K562 (cell line): ENCODE data around the gene PIP5KL1. TPM values are rescaled to one million over a fixed set of nuclear protein-coding genes. Genes with fewer than 3 reads are reported as not detected.

ENCODE experiments used
- ATAC-seq: fragments of 200-7000 bp; cut with Tn5 transposase; 3 replicates; pipeline ENCODE4 v1.9.1; 2020; ENCODE audit warnings: moderate library complexity
- BruUV-seq: library from RNA; stranded (reverse); fragments of 400-500 nt; replicated peaks from 2 replicates; lab custom pipeline; 2021; lab: Mats Ljungman, UMichigan
- CTCF ChIA-PET: fragments of 300-600 bp; formaldehyde crosslinking; extraction: SDS; loops from one replicate; lab custom pipeline; 2021; ENCODE audit warnings: low intra/inter-chr PET ratio; lab: Yijun Ruan, JAX
- POLR2A ChIA-PET: fragments of 300-600, 350-650 bp; sonication (Branson Sonifier 250); formaldehyde crosslinking; extraction: SDS; loops from one replicate; lab custom pipeline; 2021; ENCODE audit warnings: antibody characterized with exemption, inconsistent platforms; lab: Yijun Ruan, JAX
- DNase-seq, 4 experiments: peaks; one replicate each; pipeline versions ENCODE4 v3.0.0 to v3.0.0-alpha.2; 2011 to 2018; ENCODE audit warnings: low spot score in 3 of 4, mixed read lengths in 3 of 4; ENCODE audit errors: extremely low read depth in 1 of 4
- FAIRE-seq: peaks from 2 replicates; lab custom pipeline; 2011; peaks lifted over from hg19 to GRCh38; lab: Jason Lieb, UNC
- H2AFZ ChIP-seq: 2 replicates; pipeline ENCODE4 v1.6.0; 2011; ENCODE audit warnings: low read depth, low read length, control low read depth, inconsistent platforms
- H3K27ac ChIP-seq: fragments of 200-600 bp; 3 replicates; pipeline ENCODE4 v1.8.0; 2011; ENCODE audit warnings: low read depth, mild to moderate bottlenecking, control low read depth, inconsistent platforms, low read length, moderate library complexity, mixed read lengths; ENCODE audit errors: extremely low read depth
- H3K27me3 ChIP-seq, 2 experiments: fragments of 300-600 bp in 1 of 2; 2 replicates in 1 of 2; 3 replicates in 1 of 2; pipeline versions ENCODE4 v1.6.0 to v1.8.0; 2011; ENCODE audit warnings: inconsistent platforms in 2 of 2, low read length in 2 of 2, mild to moderate bottlenecking in 1 of 2, mixed read lengths in 1 of 2, moderate library complexity in 1 of 2; ENCODE audit not compliant: control insufficient read depth in 2 of 2, insufficient read depth in 2 of 2
- H3K36me3 ChIP-seq: fragments of 300-600 bp; 3 replicates; pipeline ENCODE4 v1.8.0; 2011; ENCODE audit warnings: mild to moderate bottlenecking, low read length, inconsistent platforms; ENCODE audit not compliant: control insufficient read depth, insufficient read depth
- H3K4me1 ChIP-seq, 2 experiments: fragments of 200-600 bp in 1 of 2; replicated peaks in 1 of 2; 2 replicates in 1 of 2; 3 replicates in 1 of 2; pipeline versions ENCODE4 v1.5.1 to v1.8.0; 2011; ENCODE audit warnings: inconsistent platforms in 2 of 2, low read length in 2 of 2, mild to moderate bottlenecking in 1 of 2, mixed read lengths in 1 of 2, moderate library complexity in 1 of 2; ENCODE audit not compliant: control insufficient read depth in 2 of 2, insufficient read depth in 2 of 2
- H3K4me2 ChIP-seq: 2 replicates; pipeline ENCODE4 v1.6.1; 2011; ENCODE audit warnings: low read length, control low read depth, inconsistent platforms, mixed read lengths; ENCODE audit not compliant: insufficient read depth
- H3K4me3 ChIP-seq: fragments of 200-600 bp; sonication (generic), shearing (Covaris generic); 2 replicates; pipeline ENCODE4 v1.5.1; 2016; ENCODE audit warnings: control low read depth, inconsistent platforms
- H3K79me2 ChIP-seq: fragments of 200-600 bp; 3 replicates; pipeline ENCODE4 v1.8.0; 2011; ENCODE audit warnings: low read length, inconsistent platforms; ENCODE audit not compliant: control insufficient read depth, insufficient read depth
- H3K9ac ChIP-seq, 2 experiments: 2 replicates each; pipeline versions ENCODE4 v1.6.0 to v1.6.1; 2011; ENCODE audit warnings: low read depth in 2 of 2, low read length in 2 of 2, control low read depth in 1 of 2, inconsistent platforms in 1 of 2, mild to moderate bottlenecking in 1 of 2, mixed read lengths in 1 of 2; ENCODE audit not compliant: insufficient read depth in 1 of 2
- H3K9me1 ChIP-seq: one replicate; pipeline ENCODE4 v1.6.0; 2011; ENCODE audit warnings: inconsistent platforms, mild to moderate bottlenecking, low read length, moderate library complexity; ENCODE audit not compliant: control insufficient read depth, insufficient read depth
- H3K9me3 ChIP-seq: replicated peaks from 2 replicates; pipeline ENCODE4 v1.5.1; 2011; ENCODE audit warnings: low read depth, low read length, inconsistent platforms; ENCODE audit not compliant: control insufficient read depth, insufficient read depth
- H4K20me1 ChIP-seq: replicated peaks from 2 replicates; pipeline ENCODE4 v1.6.1; 2011; ENCODE audit warnings: low read length, inconsistent platforms, mixed read lengths; ENCODE audit not compliant: control insufficient read depth, insufficient read depth
- HINFP ChIP-seq: fragments of 450-650 bp; conservative IDR thresholded peaks from 2 replicates; pipeline ENCODE4 v1.6.1; 2016; ENCODE audit warnings: missing genetic modification characterization, low read depth, mild to moderate bottlenecking, control low read depth, missing compliant biosample characterization
- L3MBTL2 ChIP-seq: fragments of 450-650 bp; IDR thresholded peaks from 2 replicates; pipeline ENCODE4 v1.6.1; 2016; ENCODE audit warnings: mild to moderate bottlenecking, moderate library complexity
- MBD1 ChIP-seq: fragments of 250-450 bp; sonication (Bioruptor Pico); IDR thresholded peaks from 2 replicates; pipeline ENCODE4 v1.8.0; 2022; ENCODE audit warnings: inconsistent platforms
- MEF2D ChIP-seq: conservative IDR thresholded peaks from 2 replicates; pipeline ENCODE4 v1.6.1; 2016; ENCODE audit warnings: low read depth, missing genetic modification characterization, missing compliant biosample characterization
- WGBS: fragments of 100-300 bp; shearing (Covaris generic); methylation state at CpG from one replicate; pipeline ENCODE4 v1.1.6; 2016; ENCODE audit warnings: low coverage, mixed read lengths; ENCODE audit not compliant: insufficient coverage; ENCODE audit errors: missing lambda C conversion rate; 5-methylcytosine and 5-hydroxymethylcytosine counted together
- in situ Hi-C: fragments of 300-500 bp; cut with MboI; formaldehyde crosslinking; loops from 4 replicates; pipeline ENCODE4 v1.15.0; 2018; ENCODE audit warnings: inconsistent platforms, mixed read lengths
- intact Hi-C: fragments of 100-400 bp; cut with micrococcal nuclease; formaldehyde crosslinking; loops from 2 replicates; pipeline ENCODE4 v1.14.2; 2022
- polyA plus RNA-seq, 8 experiments: library from polyadenylated mRNA; depleted of rRNA in 4 of 8; stranded (reverse) in 5 of 8; unstranded in 3 of 8; fragments of >200 nt; fragmentation: Nextera tagmentation in 2 of 8; fragmentation: Illumina TruSeq in 1 of 8; extraction: Ambion mirVana in 2 of 8; extraction: Trizol in 1 of 8; gene quantifications; 2 replicates each; pipeline versions ENCODE4 v1.2.1 to v1.2.3, GENCODE V29; 2011 to 2014; ENCODE audit warnings: inconsistent platforms in 1 of 8, missing spikeins in 1 of 8
- total RNA-seq, 7 experiments: library from RNA; depleted of rRNA in 6 of 7; stranded (reverse); fragments of >200 nt in 6 of 7; fragmentation: Illumina TruSeq in 2 of 7; extraction: Trizol in 2 of 7; gene quantifications; 2 replicates each; pipeline versions ENCODE4 v1.2.1 to v1.2.3, GENCODE V29; 2011 to 2021; ENCODE audit warnings: low replicate concordance in 1 of 7

PIP5KL1 gene
- total and polyA plus RNA-seq, 9 of the 15 experiments (the other 6 are each of a cell fraction or from before 2014, with no cell fraction given) = 0.18 to 4.8 (median 1.2) TPM

GRCh38 chr9:127942216-127943010, 11.8 kb upstream of the PIP5KL1 start (continued):
- TF ChIP-seq HINFP (no peak), MBD1 (CRISPR knock-in tag) (no peak)

- FAIRE-seq (no peak), ATAC-seq (no peak), DNase-seq (peak in 1 of 4 experiments; percentile 31)
- BruUV-seq = no TSS peak
- H3K36me3 ChIP-seq = peaks cover 26% of the 10 kb centered on the region; the same call in 2 of the 3 replicates
- H3K79me2 ChIP-seq = peaks cover 12% of the 10 kb centered on the region
- TF ChIP-seq MEF2D (tag) = no peak
- no peak for TF ChIP-seq L3MBTL2
- no peak overlapping the region; the same call in 1 of the 2 replicates for H2AFZ ChIP-seq
- H4K20me1 ChIP-seq = 0 out of 2 replicates have a peak, but pooled peaks cover 10% of the 10 kb centered on the region
- ChIA-PET POLR2A (interaction anchor here (0.6 to 2.1 kb wide), 2 partner anchors 10 to 196 kb away, joined by 3 to 10 read pairs; no protein-coding TSS in a partner anchor), CTCF (interaction anchor here (3.9 kb wide), 1 partner anchor 176 kb away, joined by 57 read pairs; no protein-coding TSS in a partner anchor)
- H3K4me2 ChIP-seq = no peak overlapping the region
- peaks cover 46 to 74% of the 10 kb centered on the region in 2 experiments for H3K4me1 ChIP-seq
- no peaks in the 10 kb centered on the region for H3K9me3 ChIP-seq
- WGBS = 57% methylated on average over 2 of the region's 3 CpGs
- in situ Hi-C loops = no loop called here
- H3K9me1 ChIP-seq = peaks cover 6% of the 10 kb centered on the region
- peak overlapping the region; percentile 81; the same call in 1 of the 3 replicates for H3K27ac ChIP-seq
- intact Hi-C loops = no loop called here
- H3K4me3 ChIP-seq = no peak overlapping the region
- peak overlapping the region; percentile 67 to 85 for H3K9ac ChIP-seq
- no peaks in the 10 kb centered on the region for H3K27me3 ChIP-seq
Observed at GRCh38 chr9:127941961-127942215, 11.3 kb upstream of the PIP5KL1 start.
